ENCODE data around the gene FAM53C. TPM values are rescaled to one million over a fixed set of nuclear protein-coding genes. Genes with fewer than 3 reads are reported as not detected.

The FAM53C gene
- total RNA-seq, 2 donors from 2014 or later, result 32.7 to 45.8 TPM

DNA sequence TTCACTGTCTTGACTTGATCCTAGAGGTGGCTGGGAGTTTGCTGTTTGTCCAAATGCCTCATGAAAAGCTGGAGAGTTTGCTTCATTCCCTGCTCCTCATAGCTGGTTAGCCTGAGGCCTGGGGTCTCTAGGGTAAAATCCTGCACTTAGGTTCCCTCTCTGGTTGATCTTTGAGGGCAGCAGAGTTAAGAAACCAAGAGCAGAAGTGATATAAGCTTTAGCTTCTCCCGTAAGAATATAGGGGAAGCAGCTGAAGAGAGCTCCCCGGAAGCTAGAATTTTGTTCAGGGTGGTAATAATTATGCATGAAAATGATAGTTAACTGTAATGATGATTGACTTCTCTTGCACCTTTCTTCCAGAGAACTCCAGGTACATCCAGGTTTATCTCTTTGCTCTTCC, 1.4 kb downstream of the FAM53C start:
- Mint-ChIP-seq H3K4me1 (peaks cover 18% of the 10 kb centered on the region), H3K27ac (peak overlapping the region; percentile 91), H3K4me3 (peak overlapping the region; percentile 83), H3K27me3 (no peaks in the 10 kb centered on the region), H3K36me3 (ENCODE audit: low read depth) (peaks cover 49% of the 10 kb centered on the region), H3K9me3 (no peaks in the 10 kb centered on the region)
- ATAC-seq (replicated peaks), result no peak

DNA sequence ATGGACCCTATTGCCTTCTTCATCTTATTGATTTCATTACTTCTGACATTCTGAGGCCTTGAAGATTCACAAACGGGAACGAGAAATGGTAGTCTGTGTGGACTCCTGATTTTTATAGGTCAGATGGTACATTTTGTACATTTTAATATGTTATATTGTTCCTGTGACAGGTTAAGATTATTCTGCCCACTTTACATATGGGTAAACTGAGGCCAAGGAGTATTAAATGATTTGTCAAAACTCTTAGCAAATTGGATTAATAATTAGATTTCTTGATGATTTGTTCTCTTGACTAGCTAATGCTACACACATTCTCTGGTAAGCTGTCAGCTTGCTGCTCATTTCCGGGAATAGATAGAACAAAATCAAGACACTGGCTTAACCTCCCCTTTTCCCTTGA, 1.9 kb downstream of the FAM53C start:
- Mint-ChIP-seq H3K4me1 (peaks cover 18% of the 10 kb centered on the region), H3K36me3 (ENCODE audit: low read depth) (peaks cover 55% of the 10 kb centered on the region), H3K9me3 (no peaks in the 10 kb centered on the region), H3K4me3 (peak overlapping the region; percentile 83), H3K27ac (no peak overlapping the region), H3K27me3 (no peaks in the 10 kb centered on the region)
- no peak for ATAC-seq (replicated peaks)

DNA sequence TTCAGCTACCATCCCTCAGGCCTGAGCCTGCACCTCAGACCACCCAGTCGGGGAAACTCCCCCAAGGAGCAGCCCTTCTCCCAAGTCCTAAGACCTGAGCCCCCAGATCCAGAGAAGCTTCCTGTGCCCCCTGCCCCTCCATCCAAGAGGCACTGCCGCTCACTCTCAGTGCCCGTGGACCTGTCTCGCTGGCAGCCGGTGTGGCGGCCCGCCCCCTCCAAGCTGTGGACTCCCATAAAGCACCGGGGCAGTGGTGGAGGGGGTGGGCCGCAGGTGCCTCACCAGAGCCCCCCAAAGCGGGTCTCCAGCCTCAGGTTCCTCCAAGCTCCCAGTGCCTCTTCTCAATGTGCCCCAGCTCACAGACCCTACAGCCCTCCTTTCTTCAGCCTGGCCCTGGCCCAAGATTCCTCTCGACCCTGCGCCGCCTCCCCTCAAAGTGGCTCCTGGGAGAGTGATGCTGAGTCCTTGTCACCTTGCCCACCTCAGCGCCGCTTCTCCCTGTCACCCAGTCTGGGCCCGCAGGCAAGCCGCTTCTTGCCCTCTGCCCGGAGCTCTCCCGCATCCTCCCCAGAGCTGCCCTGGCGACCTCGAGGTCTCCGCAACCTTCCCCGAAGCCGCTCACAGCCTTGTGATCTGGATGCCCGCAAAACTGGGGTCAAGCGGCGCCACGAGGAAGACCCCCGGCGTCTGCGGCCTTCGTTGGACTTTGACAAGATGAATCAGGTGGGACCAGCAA, 7.0 kb downstream of the FAM53C start:
- H3K27ac Mint-ChIP-seq, result no peak overlapping the region
- no peaks in the 10 kb centered on the region for H3K9me3 Mint-ChIP-seq
- H3K4me3 Mint-ChIP-seq, result no peak overlapping the region
- peaks cover 76% of the 10 kb centered on the region for H3K36me3 Mint-ChIP-seq (ENCODE audit: low read depth)
- ATAC-seq (replicated peaks), result no peak
- no peaks in the 10 kb centered on the region for H3K27me3 Mint-ChIP-seq
- H3K4me1 Mint-ChIP-seq, result peaks cover 11% of the 10 kb centered on the region

DNA sequence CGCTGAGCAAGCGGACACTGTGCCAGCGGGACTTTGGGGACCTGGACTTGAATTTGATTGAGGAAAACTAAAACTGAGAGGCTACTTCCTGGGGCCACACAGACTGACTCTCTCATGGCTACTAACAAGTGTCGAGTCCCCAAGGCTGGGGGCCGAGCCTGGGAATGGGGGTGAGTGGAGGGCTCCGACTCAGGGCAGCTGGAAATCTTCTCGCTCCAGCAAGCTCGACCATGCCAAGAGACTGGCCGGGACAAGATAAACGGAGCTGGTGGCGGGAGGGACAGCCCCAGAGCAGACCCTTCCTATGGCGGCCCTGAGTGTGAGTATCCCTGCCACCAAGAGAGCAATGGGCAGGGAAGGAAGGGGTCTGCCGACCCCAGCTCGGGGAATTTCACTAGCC, 8.8 kb downstream of the FAM53C start:
- H3K27ac Mint-ChIP-seq, result no peak overlapping the region
- peaks cover 69% of the 10 kb centered on the region for H3K36me3 Mint-ChIP-seq (ENCODE audit: low read depth)
- ATAC-seq (replicated peaks), result no peak

DNA sequence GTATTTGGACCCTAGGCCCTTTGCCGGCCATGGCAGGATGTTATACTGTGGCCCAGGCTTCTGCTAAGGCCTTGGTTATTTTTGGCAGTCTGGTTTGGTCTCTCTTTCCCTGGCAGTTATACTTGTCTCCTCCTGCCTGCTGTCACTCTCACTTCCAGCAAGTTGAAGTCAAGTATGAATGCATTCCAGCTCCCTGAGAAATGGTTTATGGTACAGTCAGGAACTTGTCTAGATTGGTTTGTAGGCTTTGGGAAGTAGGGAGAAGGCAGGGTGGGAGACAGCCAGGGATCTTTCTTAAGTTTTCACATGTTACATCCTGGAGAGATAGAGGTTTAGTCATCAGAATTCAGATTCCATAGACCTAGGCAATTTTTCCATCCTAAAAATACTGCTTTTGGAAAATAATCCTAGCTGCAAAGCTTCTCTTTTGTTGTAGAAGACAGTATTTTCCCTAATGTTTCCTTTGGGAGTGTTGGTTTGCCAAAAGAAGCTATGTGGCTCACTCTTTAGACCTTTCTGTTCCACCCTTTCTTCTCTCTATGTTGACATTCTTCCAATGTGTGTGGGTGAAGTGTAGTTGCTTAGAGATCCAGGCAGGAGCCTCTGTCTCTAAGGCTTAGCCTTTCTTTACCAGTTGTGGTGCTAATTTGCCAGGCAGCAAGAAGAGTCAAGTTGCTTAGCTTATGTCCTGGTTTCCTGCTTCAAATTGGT, 11.9 kb downstream of the FAM53C start:
- no peak for ATAC-seq (replicated peaks)
- peaks cover 28% of the 10 kb centered on the region for H3K4me1 Mint-ChIP-seq
- H3K27ac Mint-ChIP-seq, result peak overlapping the region; percentile 56
- peaks cover 52% of the 10 kb centered on the region for H3K36me3 Mint-ChIP-seq (ENCODE audit: low read depth)
- H3K9me3 Mint-ChIP-seq, result peaks cover 6% of the 10 kb centered on the region
- H3K27me3 Mint-ChIP-seq, result no peaks in the 10 kb centered on the region
- no peak overlapping the region for H3K4me3 Mint-ChIP-seq

More for the DNA sequence above, 8.8 kb downstream of the FAM53C start:
- peaks cover 3% of the 10 kb centered on the region for H3K9me3 Mint-ChIP-seq
- no peak overlapping the region for H3K4me3 Mint-ChIP-seq
- H3K27me3 Mint-ChIP-seq, result no peaks in the 10 kb centered on the region
- peaks cover 15% of the 10 kb centered on the region for H3K4me1 Mint-ChIP-seq

DNA sequence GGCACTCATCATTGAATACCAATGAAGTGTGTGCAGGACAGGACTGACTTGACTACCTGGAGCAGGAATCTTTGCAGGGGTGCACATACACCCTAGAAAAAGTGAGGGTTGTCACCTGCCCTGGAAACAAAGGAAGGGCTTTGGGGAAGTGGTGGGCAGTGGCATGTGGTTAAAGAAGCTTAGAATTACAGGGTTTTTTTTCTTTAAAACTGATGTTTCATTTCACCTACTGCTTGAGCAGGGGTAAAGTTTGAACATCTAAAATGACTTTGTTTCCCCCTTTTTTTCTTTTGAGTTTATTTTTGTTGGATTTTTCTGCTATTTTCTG, 12.5 kb downstream of the FAM53C start:
- H3K9me3 Mint-ChIP-seq, result peaks cover 6% of the 10 kb centered on the region

DNA sequence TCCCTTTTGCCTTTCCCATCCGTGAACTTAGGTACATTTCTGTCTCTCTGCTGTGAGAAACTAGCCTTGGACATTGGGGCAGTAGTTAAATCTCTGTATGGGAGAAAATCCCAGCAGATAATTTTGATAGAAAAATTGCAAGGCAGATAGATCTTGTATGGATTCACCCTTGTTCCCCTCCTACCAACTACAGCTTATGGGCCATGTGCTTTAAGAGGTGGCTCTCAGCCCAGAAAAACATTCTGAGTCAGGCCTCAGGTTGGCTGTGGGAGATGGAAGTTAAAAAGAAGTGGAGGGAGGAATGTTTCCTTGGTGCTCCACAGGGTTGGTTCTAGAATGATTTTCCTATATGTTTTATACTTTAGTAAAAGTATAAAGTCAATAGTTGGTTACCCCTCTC, 13.0 kb downstream of the FAM53C start:
- ATAC-seq (replicated peaks), result no peak
- Mint-ChIP-seq H3K4me1 (peaks cover 36% of the 10 kb centered on the region), H3K36me3 (ENCODE audit: low read depth) (peaks cover 41% of the 10 kb centered on the region), H3K4me3 (no peak overlapping the region), H3K9me3 (peaks cover 6% of the 10 kb centered on the region), H3K27ac (peak overlapping the region; percentile 56), H3K27me3 (no peaks in the 10 kb centered on the region)

More for the DNA sequence above, 12.5 kb downstream of the FAM53C start:
- no peaks in the 10 kb centered on the region for H3K27me3 Mint-ChIP-seq
- H3K27ac Mint-ChIP-seq, result peak overlapping the region; percentile 56
- ATAC-seq (replicated peaks), result no peak
- H3K36me3 Mint-ChIP-seq (ENCODE audit: low read depth), result peaks cover 46% of the 10 kb centered on the region
- peaks cover 33% of the 10 kb centered on the region for H3K4me1 Mint-ChIP-seq
- no peak overlapping the region for H3K4me3 Mint-ChIP-seq

DNA sequence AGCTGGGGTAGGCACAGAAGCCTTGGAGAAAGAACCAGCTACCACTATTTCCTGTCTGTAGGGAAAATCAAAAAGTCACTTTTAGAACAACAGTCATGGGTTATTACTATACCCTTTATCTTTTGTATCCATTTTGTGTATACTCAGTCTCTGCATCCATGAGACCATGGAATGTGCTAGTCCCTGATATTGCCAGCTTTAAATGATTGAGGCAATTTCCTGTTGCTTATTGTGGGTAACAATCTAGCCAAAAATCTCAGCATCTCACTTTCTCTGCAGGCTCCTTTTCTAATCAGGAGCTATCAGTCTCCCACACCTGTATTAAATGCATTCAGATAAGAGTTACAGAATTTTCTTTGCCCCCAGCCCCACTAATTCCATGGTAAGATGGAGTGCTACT, 13.5 kb downstream of the FAM53C start:
- no peak for ATAC-seq (replicated peaks)

DNA sequence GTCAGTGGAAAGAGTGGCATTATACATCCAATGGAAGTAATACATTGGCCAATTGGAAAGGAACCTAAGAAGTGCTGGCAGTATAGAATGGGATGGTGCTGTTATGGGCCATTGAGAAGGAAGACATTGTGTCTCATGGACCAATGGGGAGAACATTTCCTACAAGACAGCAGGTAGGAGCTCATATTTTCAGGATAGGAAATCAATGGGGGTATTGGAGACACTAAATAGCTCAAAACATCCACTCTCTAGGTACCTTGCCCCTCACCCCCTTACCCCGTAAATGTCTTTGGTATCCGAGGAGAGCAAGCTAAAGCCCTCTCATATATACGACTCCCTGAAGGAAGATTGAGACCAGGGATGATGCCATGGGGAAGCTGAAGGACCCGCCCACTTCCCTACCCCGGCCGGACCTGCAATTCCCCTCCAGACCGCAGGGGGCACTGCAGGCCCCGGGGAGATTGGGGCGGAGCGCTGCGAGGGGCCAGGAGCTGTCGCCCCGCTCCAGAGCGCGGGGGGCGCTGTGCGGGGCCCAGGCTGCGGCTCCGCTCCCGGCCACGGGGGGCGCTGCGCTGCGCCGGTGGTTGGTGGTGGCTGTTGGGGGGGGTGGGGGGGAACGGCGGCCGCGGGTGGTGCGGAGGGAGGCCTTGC, 14.1 kb downstream of the FAM53C start, which contains the start of gene KDM3B:
TSS of gene KDM3B (plus strand) at position 615 of the 651 bp plus-strand sequence. CDS start 111 bp downstream, outside the sequence.
- Mint-ChIP-seq H3K27ac (peak within 1 kb of the TSS; percentile 95), H3K27me3 (no peaks in the 10 kb centered on the region), H3K9me3 (peaks cover 6% of the 10 kb centered on the region), H3K36me3 (ENCODE audit: low read depth) (peaks cover 30% of the 10 kb centered on the region), H3K4me1 (peaks cover 36% of the 10 kb centered on the region), H3K4me3 (peak within 1 kb of the TSS; percentile 98)
- peak; percentile 76 for ATAC-seq (replicated peaks)

More for the DNA sequence above, 13.5 kb downstream of the FAM53C start:
- peak overlapping the region; percentile 80 for H3K27ac Mint-ChIP-seq
- H3K36me3 Mint-ChIP-seq (ENCODE audit: low read depth), result peaks cover 36% of the 10 kb centered on the region
- H3K4me1 Mint-ChIP-seq, result peaks cover 36% of the 10 kb centered on the region
- H3K4me3 Mint-ChIP-seq, result peak overlapping the region; percentile 72
- no peaks in the 10 kb centered on the region for H3K27me3 Mint-ChIP-seq
- H3K9me3 Mint-ChIP-seq, result peaks cover 6% of the 10 kb centered on the region

DNA sequence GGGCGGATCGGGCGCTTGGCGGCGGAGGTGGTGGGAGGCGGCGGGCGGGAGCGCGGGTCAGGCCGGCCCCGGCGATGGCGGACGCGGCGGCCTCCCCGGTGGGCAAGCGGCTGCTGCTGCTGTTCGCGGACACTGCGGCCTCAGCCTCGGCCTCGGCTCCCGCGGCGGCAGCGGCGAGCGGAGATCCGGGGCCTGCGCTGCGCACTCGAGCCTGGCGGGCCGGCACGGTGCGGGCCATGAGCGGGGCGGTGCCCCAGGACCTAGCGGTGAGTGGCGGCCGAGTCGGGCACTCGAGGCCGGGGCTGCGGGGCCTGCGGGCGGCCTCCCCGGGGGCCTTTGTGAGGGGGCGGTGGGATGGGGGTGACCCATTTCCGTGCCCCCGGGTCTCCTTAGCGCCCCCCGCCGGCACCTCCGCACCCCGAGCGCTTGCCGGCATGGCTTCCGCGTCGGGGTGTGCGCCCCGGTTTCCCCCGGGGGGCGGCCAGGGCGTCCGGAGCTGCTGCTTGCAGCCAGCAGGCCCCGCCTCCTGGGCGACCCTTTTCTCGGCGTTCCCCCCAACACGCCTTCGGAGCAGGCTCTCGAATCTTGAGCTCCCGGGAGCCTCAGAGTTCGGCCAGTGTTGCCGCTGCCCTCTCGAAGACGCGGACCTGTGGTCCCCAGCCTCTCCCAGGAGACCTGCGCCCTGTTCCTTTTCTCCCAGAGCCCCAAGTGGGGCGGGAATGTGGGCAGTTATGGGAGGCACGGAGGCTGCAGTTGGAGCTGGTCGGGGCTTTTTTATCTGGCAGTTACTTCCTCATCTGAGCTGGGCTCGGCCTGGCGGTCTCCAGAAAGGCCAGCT, 14.9 kb downstream of the FAM53C start:
- Mint-ChIP-seq H3K4me1 (peaks cover 36% of the 10 kb centered on the region), H3K36me3 (ENCODE audit: low read depth) (peaks cover 22% of the 10 kb centered on the region), H3K27ac (peak overlapping the region; percentile 95), H3K27me3 (no peaks in the 10 kb centered on the region), H3K9me3 (peaks cover 6% of the 10 kb centered on the region), H3K4me3 (peak overlapping the region; percentile 98)
- peak; percentile 54 for ATAC-seq (replicated peaks)

DNA sequence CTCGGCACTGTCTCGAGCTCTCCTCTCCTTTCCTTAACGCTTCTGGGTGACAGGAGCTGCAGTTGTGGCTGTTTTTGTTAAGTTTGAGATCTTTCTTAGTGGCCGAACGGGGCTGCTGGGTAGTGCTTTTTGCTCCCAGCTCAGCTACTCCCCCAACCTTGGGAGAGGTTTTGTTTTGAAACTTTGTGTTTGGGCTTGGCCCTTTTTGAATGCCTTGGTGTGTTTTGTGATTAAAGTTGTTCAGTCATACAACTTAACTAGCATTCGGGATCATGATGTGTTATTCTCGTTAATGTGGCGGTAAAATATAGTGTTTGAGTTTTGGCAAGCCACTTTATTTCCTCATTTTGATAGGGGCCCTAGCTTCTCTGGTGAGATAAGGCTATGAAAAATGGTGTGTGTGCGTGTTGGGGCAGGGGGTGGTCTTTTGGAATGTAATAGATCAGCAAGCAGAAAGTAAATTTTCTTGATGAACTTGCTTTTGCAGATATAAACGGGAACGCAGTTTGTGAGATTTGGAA, 15.6 kb downstream of the FAM53C start:
- Mint-ChIP-seq H3K27me3 (no peaks in the 10 kb centered on the region), H3K4me1 (peaks cover 36% of the 10 kb centered on the region), H3K36me3 (ENCODE audit: low read depth) (peaks cover 21% of the 10 kb centered on the region), H3K9me3 (peaks cover 6% of the 10 kb centered on the region), H3K4me3 (peak overlapping the region; percentile 98), H3K27ac (peak overlapping the region; percentile 95)
- no peak for ATAC-seq (replicated peaks)

DNA sequence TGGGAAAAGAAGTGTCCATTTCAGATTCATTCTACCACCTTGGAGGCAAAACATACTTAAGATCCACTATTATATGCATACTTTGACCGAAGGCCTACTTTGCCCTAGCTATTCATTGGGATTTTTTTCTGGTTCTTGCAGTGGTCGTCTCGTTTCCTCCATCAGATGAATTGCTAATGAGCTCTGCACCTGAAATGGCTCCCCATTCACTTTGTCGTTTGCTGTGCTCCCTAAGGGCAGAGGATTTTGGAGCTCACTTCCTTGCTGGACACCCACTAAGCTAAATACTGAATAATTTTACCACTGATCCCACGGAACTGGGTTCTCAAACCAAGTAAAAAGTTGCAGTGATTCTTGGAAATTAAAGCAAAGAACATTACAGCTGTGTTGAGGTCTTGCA, 16.3 kb downstream of the FAM53C start:
- peaks cover 37% of the 10 kb centered on the region for H3K4me1 Mint-ChIP-seq
- H3K27me3 Mint-ChIP-seq, result no peaks in the 10 kb centered on the region
- ATAC-seq (replicated peaks), result no peak
- peak overlapping the region; percentile 98 for H3K4me3 Mint-ChIP-seq
- H3K9me3 Mint-ChIP-seq, result peaks cover 6% of the 10 kb centered on the region
- peak overlapping the region; percentile 95 for H3K27ac Mint-ChIP-seq
- peaks cover 21% of the 10 kb centered on the region for H3K36me3 Mint-ChIP-seq (ENCODE audit: low read depth)

DNA sequence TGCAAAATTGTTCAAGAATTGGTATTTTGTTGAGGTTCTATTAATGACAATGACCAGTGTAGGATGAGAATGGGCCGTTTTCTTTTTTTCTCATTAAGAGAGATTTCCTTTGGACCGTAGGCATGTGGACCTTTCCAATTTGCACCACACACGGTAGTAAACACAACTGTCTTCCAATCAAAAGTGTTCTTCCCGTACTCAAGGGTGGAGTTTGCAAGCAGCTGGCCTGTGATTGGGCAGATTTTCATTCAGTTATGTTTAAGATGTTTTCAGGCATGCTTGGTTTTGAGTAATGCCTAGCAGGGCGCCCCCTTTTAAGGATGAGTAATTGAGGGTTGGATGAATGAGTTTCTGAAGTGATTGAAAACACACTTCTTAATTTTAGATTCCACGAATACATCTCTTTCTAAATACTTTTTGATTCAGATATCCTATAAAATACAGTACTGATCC, 16.9 kb downstream of the FAM53C start:
- peak overlapping the region; percentile 95 for H3K27ac Mint-ChIP-seq
- H3K9me3 Mint-ChIP-seq, result peaks cover 6% of the 10 kb centered on the region
- no peaks in the 10 kb centered on the region for H3K27me3 Mint-ChIP-seq
- H3K36me3 Mint-ChIP-seq (ENCODE audit: low read depth), result peaks cover 21% of the 10 kb centered on the region
- H3K4me3 Mint-ChIP-seq, result peak overlapping the region; percentile 98
- peaks cover 39% of the 10 kb centered on the region for H3K4me1 Mint-ChIP-seq
- ATAC-seq (replicated peaks), result peak; percentile 81

DNA sequence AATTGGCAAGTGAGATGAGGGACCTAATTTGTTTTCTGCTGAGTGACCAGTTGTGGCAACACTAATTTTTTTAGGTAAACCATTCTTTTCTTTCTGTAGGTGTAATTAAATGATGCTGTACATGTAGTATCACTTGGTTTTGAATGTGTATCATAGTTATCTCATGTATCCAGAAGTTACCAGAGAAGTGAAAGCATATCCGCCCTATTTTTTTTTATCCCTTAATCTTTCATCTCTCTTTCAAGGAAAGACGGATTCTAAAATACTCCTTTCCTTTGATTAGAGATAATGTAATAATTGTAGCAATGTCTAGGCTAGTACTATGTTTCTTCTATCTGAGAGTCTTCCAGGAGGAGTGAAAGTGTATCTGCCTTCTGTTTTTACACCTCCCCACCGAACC, 21.6 kb downstream of the FAM53C start:
- Mint-ChIP-seq H3K4me1 (peaks cover 26% of the 10 kb centered on the region), H3K27me3 (no peaks in the 10 kb centered on the region), H3K36me3 (ENCODE audit: low read depth) (peaks cover 11% of the 10 kb centered on the region), H3K27ac (peak overlapping the region; percentile 38), H3K4me3 (no peak overlapping the region), H3K9me3 (no peaks in the 10 kb centered on the region)
- ATAC-seq (replicated peaks), result no peak

Data from activated T-helper 17 cell treated with anti-CD3 and anti-CD28 coated beads, Interleukin-2, amount 50 U/mL, for 72 hours (primary cell).